KMS-11 (cell line): ENCODE results near the gene STAC3.

Experiments
- H2AFZ ChIP-seq: fragments of 200-600 bp; sonication (generic); 2 replicates; pipeline ENCODE4 v1.6.1; 2016; ENCODE audit warnings: antibody characterized with exemption, mixed run types, low read depth
- H3K27ac ChIP-seq: fragments of 200-600 bp; sonication (generic); 2 replicates; pipeline ENCODE4 v1.6.1; 2016; ENCODE audit warnings: mild to moderate bottlenecking, mixed run types
- H3K27me3 ChIP-seq: fragments of 200-600 bp; sonication (generic); 2 replicates; pipeline ENCODE4 v1.6.1; 2017; ENCODE audit warnings: mild to moderate bottlenecking, low read depth, mixed run types, moderate library complexity; ENCODE audit not compliant: insufficient read depth
- H3K36me3 ChIP-seq: fragments of 200-600 bp; sonication (generic); 2 replicates; pipeline ENCODE4 v1.6.1; 2017; ENCODE audit warnings: mild to moderate bottlenecking, mixed run types; ENCODE audit not compliant: insufficient read depth
- H3K4me1 ChIP-seq: fragments of 200-600 bp; sonication (generic); 2 replicates; pipeline ENCODE4 v1.6.1; 2016; ENCODE audit warnings: mild to moderate bottlenecking, low read depth, mixed run types; ENCODE audit not compliant: poor library complexity, severe bottlenecking
- H3K4me2 ChIP-seq: fragments of 200-600 bp; sonication (generic); 2 replicates; pipeline ENCODE4 v1.7.0; 2016; ENCODE audit warnings: mild to moderate bottlenecking, mixed run types
- H3K4me3 ChIP-seq: fragments of 200-600 bp; sonication (generic); IDR thresholded peaks from 2 replicates; pipeline ENCODE4 v1.6.1; 2017; ENCODE audit warnings: low read depth, low read length, mixed read lengths; ENCODE audit not compliant: insufficient read depth
- H3K79me2 ChIP-seq: fragments of 200-600 bp; sonication (generic); 2 replicates; pipeline ENCODE4 v1.6.1; 2016; ENCODE audit warnings: low read depth, mixed run types; ENCODE audit not compliant: insufficient read depth
- H3K9ac ChIP-seq: fragments of 200-600 bp; sonication (generic); 2 replicates; pipeline ENCODE4 v1.6.1; 2016; ENCODE audit warnings: mild to moderate bottlenecking, mixed run types
- H4K20me1 ChIP-seq: fragments of 200-600 bp; sonication (generic); 2 replicates; pipeline ENCODE4 v1.6.1; 2016; ENCODE audit warnings: mild to moderate bottlenecking, mixed run types; ENCODE audit not compliant: insufficient read depth
- TF ChIP-seq, protein P1 (sequence below): fragments of 200-600 bp; sonication (generic); conservative IDR thresholded peaks from 2 replicates; pipeline ENCODE4 v1.6.1; 2017; ENCODE audit warnings: low read depth, mild to moderate bottlenecking, antibody characterized with exemption, low read length, moderate library complexity, mixed read lengths

Gene STAC3

DNA sequence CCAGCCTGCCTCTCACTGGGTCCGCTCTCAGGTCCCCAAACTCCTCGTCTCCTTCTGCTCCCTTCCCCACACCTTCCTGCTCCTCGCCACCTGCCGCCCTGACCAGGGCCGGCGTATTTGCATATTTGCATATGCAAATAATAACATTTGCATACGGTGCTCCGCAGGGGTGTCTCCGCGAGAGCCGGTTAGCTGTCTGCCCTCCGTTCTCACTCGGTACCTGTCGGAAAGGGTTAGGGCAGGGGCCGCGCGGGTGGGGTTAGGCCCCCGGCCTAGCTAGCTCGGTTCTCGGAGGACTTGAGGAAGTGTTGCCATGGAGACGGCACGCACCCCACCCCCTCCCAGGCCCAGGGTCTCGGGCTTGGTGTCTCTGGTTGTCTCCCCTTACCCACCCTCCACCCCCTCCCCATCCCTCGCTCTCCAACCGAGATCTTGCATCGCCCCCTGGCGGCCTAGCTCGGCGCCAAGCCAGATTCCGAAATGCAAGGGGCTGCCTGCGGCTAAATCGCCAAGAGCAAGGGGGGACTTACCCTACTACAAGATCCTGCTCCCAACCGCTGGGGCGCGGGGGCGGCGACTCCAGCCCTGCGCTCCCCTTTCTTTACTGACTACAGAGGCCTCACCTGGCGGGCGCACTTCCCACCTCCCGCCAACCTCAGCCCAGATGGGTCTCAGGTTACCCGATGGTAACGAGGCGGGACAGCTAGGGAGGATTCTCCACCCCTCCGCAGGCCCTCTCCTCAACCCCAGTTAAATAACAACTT is 8.1 kb downstream of the STAC3 start:
- Histone ChIP-seq H2AFZ (peak overlapping the region; percentile 81), H4K20me1 (no peaks in the 10 kb centered on the region), H3K4me2 (peak overlapping the region; percentile 100), H3K27ac (no peak overlapping the region), H3K4me3 (peak overlapping the region; percentile 19), H3K36me3 (no peaks in the 10 kb centered on the region), H3K9ac (peak overlapping the region; percentile 7; the same call in 1 of the 2 replicates), H3K79me2 (no peaks in the 10 kb centered on the region), H3K4me1 (peaks cover 48% of the 10 kb centered on the region), H3K27me3 (peaks cover 60% of the 10 kb centered on the region)
- TF ChIP-seq, protein P1, sequence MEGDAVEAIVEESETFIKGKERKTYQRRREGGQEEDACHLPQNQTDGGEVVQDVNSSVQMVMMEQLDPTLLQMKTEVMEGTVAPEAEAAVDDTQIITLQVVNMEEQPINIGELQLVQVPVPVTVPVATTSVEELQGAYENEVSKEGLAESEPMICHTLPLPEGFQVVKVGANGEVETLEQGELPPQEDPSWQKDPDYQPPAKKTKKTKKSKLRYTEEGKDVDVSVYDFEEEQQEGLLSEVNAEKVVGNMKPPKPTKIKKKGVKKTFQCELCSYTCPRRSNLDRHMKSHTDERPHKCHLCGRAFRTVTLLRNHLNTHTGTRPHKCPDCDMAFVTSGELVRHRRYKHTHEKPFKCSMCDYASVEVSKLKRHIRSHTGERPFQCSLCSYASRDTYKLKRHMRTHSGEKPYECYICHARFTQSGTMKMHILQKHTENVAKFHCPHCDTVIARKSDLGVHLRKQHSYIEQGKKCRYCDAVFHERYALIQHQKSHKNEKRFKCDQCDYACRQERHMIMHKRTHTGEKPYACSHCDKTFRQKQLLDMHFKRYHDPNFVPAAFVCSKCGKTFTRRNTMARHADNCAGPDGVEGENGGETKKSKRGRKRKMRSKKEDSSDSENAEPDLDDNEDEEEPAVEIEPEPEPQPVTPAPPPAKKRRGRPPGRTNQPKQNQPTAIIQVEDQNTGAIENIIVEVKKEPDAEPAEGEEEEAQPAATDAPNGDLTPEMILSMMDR, result peak; percentile 97

DNA sequence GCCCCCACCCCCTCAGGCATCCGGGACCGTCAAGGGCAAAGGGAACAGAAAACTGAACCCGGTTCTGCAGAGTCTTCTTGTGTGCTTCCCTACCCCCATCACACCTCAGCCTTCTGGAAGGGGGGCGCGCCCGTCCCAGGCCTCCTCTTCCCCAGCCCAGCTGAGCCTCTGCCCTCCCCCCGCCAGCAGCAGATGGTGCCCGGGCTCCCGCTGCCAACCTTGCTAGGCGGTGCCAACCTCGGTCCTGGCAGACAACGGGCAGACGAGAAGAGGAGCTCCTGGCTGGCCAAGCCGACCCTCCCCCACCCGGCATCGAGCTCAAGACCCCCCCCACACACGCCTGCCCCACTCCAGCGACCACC is 8.7 kb downstream of the STAC3 start:
- Histone ChIP-seq H3K9ac (no peak overlapping the region), H4K20me1 (no peaks in the 10 kb centered on the region), H3K4me3 (no peak overlapping the region), H3K4me1 (peaks cover 54% of the 10 kb centered on the region), H3K79me2 (no peaks in the 10 kb centered on the region), H3K27ac (no peak overlapping the region), H3K27me3 (peaks cover 65% of the 10 kb centered on the region), H3K4me2 (peak overlapping the region; percentile 100), H3K36me3 (no peaks in the 10 kb centered on the region), H2AFZ (peak overlapping the region; percentile 81; the same call in 1 of the 2 replicates)
- TF ChIP-seq, protein P1, result no peak

DNA sequence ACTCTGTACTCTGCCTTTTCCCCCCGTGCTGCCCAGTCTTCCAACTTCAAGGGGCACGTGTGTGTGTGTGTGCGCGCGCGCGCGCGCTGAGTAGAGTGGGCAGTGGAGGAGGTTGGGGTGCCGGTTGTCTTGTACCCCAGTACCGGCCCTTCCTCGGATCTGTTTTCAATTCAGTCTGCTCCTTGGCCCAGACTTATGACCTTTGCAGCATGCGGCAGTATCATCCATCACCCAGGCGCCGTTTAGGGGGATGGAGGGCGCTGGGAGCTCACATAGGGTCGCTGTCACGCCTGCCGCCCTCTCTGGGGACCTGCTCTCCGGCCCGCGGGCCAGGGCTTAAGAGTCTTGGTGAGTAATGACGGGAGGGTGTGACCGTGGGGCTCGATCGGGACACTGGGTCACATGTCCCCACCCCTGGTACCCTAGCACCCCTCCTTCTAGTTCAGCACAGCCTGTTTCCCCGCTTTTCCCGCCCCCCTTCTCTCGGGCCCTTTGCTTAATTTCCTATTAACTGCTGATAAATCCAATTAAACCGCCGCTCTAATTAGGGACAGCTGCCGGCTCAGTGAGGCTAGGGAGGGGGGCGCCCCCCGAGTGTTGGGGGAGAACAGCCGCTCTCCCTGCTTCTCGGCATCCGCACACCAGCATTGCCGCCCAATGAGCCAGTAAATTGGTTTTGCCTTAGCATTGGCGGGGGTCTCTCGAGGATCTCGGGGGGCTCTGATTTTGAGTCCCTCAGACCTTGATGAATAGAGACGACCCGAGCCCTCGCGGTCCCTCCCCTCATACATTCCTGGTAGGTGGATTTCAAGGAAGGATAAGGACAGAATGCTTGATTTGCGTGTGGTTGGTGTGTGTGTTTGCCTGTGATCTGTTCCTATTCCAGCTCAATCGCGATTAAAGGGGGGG is 9.3 kb downstream of the STAC3 start:
- peaks cover 69% of the 10 kb centered on the region for H3K27me3 ChIP-seq
- H3K4me2 ChIP-seq, result peak overlapping the region; percentile 100
- no peaks in the 10 kb centered on the region for H3K79me2 ChIP-seq

DNA sequence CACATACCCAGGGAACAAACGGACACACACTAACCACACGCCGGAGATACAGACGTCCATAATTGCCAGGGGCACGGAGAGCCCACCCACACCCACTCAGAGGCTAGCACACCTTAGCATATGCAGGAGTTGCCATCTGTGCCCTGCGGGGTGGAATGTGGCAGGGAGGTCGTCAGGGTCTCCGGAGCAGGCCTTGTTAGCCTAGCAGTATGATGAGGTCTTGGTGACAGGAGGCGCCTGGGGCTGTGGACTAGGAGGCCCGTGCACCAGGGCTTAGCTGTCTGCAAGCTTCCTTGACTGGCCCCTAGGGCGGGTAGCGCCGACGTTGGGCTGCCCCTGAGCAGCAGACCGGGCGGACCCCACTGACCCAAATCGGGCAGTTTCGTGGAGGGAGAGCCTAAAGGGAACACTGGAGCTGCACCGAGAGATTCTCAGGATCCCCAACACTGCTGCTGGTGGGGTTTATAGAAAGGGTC is 10.0 kb downstream of the STAC3 start:
- Histone ChIP-seq H4K20me1 (no peaks in the 10 kb centered on the region), H3K4me3 (no peak overlapping the region), H3K4me1 (peaks cover 59% of the 10 kb centered on the region), H3K9ac (peak overlapping the region; percentile 57; the same call in 1 of the 2 replicates), H3K27me3 (peaks cover 69% of the 10 kb centered on the region), H3K4me2 (peak overlapping the region; percentile 99), H3K27ac (no peak overlapping the region), H3K36me3 (no peaks in the 10 kb centered on the region), H2AFZ (peak overlapping the region; percentile 95; the same call in 1 of the 2 replicates), H3K79me2 (no peaks in the 10 kb centered on the region)
- TF ChIP-seq, protein P1, result 0 out of 2 replicates have a peak, but pooled peaks have one; percentile 16

More for the DNA sequence above, 9.3 kb downstream of the STAC3 start:
- peak overlapping the region; percentile 81; the same call in 1 of the 2 replicates for H2AFZ ChIP-seq
- TF ChIP-seq, protein P1, result no peak
- H4K20me1 ChIP-seq, result no peaks in the 10 kb centered on the region
- H3K4me3 ChIP-seq, result no peak overlapping the region
- H3K9ac ChIP-seq, result no peak overlapping the region
- H3K4me1 ChIP-seq, result peaks cover 59% of the 10 kb centered on the region
- H3K27ac ChIP-seq, result no peak overlapping the region
- no peaks in the 10 kb centered on the region for H3K36me3 ChIP-seq
